H9 (cell line): ENCODE data around the gene JARID2. TPM values are rescaled to one million over a fixed set of nuclear protein-coding genes. Genes with fewer than 3 reads are reported as not detected.
"Not testable (repeated sequence)": the region's sequence is repeated elsewhere in the genome, so short reads cannot be mapped to it uniquely, and the experiment has no call there.

ENCODE experiments used
- DNase-seq: peaks from one replicate; pipeline ENCODE4 v3.0.0-alpha.2; 2017
- H2AFZ ChIP-seq: one replicate; pipeline ENCODE4 v1.6.1; 2013; ENCODE audit warnings: mild to moderate bottlenecking, low read length, control low read depth, moderate library complexity
- H2AK5ac ChIP-seq: 2 replicates; pipeline ENCODE4 v1.6.1; 2013; ENCODE audit warnings: low read length, control low read depth, mixed read lengths; ENCODE audit not compliant: insufficient read length
- H2BK120ac ChIP-seq: one replicate; pipeline ENCODE4 v1.6.1; 2013; ENCODE audit warnings: low read depth, mild to moderate bottlenecking, low read length, control low read depth, inconsistent platforms; ENCODE audit not compliant: poor library complexity, severe bottlenecking
- H2BK12ac ChIP-seq: 2 replicates; pipeline ENCODE4 v1.6.1; 2013; ENCODE audit warnings: low read length, control low read depth, mixed read lengths, low read depth; ENCODE audit not compliant: insufficient read length
- H2BK15ac ChIP-seq: 2 replicates; pipeline ENCODE4 v1.6.1; 2013; ENCODE audit warnings: low read depth, low read length, control low read depth
- H2BK20ac ChIP-seq: one replicate; pipeline ENCODE4 v1.6.1; 2013; ENCODE audit warnings: low read depth, mild to moderate bottlenecking, low read length, control low read depth, inconsistent platforms; ENCODE audit not compliant: poor library complexity, severe bottlenecking
- H2BK5ac ChIP-seq: 2 replicates; pipeline ENCODE4 v1.6.1; 2013; ENCODE audit warnings: low read length, control low read depth, mixed read lengths; ENCODE audit not compliant: insufficient read length
- H3K14ac ChIP-seq: 2 replicates; pipeline ENCODE4 v1.6.1; 2013; ENCODE audit warnings: low read length, control low read depth; ENCODE audit not compliant: insufficient read depth
- H3K18ac ChIP-seq: 2 replicates; pipeline ENCODE4 v1.6.1; 2013; ENCODE audit warnings: low read depth, mild to moderate bottlenecking, mixed read lengths, low read length, control low read depth; ENCODE audit not compliant: insufficient read length
- H3K23ac ChIP-seq: 2 replicates; pipeline ENCODE4 v1.6.1; 2013; ENCODE audit warnings: low read length, control low read depth, mixed read lengths, low read depth; ENCODE audit not compliant: insufficient read length
- H3K23me2 ChIP-seq: 2 replicates; pipeline ENCODE4 v1.6.1; 2013; ENCODE audit warnings: low read depth, mild to moderate bottlenecking, mixed read lengths, low read length, control low read depth; ENCODE audit not compliant: insufficient read length, poor library complexity, severe bottlenecking
- H3K27ac ChIP-seq: 2 replicates; pipeline ENCODE4 v1.5.1; 2013; ENCODE audit warnings: low read length, control low read depth, mixed read lengths, low read depth; ENCODE audit not compliant: insufficient read length
- H3K27me3 ChIP-seq: 2 replicates; pipeline ENCODE4 v1.6.1; 2013; ENCODE audit warnings: low read length, control low read depth, inconsistent platforms; ENCODE audit not compliant: insufficient read depth
- H3K4ac ChIP-seq: 2 replicates; pipeline ENCODE4 v1.6.1; 2013; ENCODE audit warnings: low read depth, mild to moderate bottlenecking, control low read depth, inconsistent platforms, low read length, moderate library complexity
- H3K4me1 ChIP-seq: 2 replicates; pipeline ENCODE4 v1.6.1; 2013; ENCODE audit warnings: low read length, control low read depth, inconsistent platforms; ENCODE audit not compliant: insufficient read depth
- H3K4me2 ChIP-seq: 2 replicates; pipeline ENCODE4 v1.6.1; 2013; ENCODE audit warnings: low read length, control low read depth, mixed read lengths; ENCODE audit not compliant: insufficient read length, insufficient read depth
- H3K56ac ChIP-seq: 2 replicates; pipeline ENCODE4 v1.6.1; 2013; ENCODE audit warnings: low read depth, mild to moderate bottlenecking, mixed read lengths, low read length, control low read depth; ENCODE audit not compliant: insufficient read length
- H3K79me1 ChIP-seq: 2 replicates; pipeline ENCODE4 v1.6.1; 2013; ENCODE audit warnings: low read depth, mild to moderate bottlenecking, moderate library complexity, low read length, control low read depth, inconsistent platforms; ENCODE audit not compliant: insufficient read depth, poor library complexity, severe bottlenecking
- H3K79me2 ChIP-seq: 2 replicates; pipeline ENCODE4 v1.6.1; 2013; ENCODE audit warnings: low read length, control low read depth, inconsistent platforms; ENCODE audit not compliant: insufficient read depth
- H3K9ac ChIP-seq: 2 replicates; pipeline ENCODE4 v1.6.1; 2013; ENCODE audit warnings: low read length, control low read depth, mixed read lengths; ENCODE audit not compliant: insufficient read length; ENCODE audit errors: extremely low read depth
- H3K9me3 ChIP-seq: one replicate; pipeline ENCODE4 v1.6.1; 2013; ENCODE audit warnings: low read depth, low read length, inconsistent platforms; ENCODE audit not compliant: control insufficient read depth
- H3T11ph ChIP-seq: one replicate; pipeline ENCODE4 v1.6.1; 2013; ENCODE audit warnings: mild to moderate bottlenecking, low read length, control low read depth, inconsistent platforms
- H4K20me1 ChIP-seq: one replicate; pipeline ENCODE4 v1.6.1; 2013; ENCODE audit not compliant: control insufficient read depth, insufficient read length, insufficient read depth
- H4K5ac ChIP-seq: 2 replicates; pipeline ENCODE4 v1.6.1; 2013; ENCODE audit warnings: low read depth, mild to moderate bottlenecking, mixed read lengths, low read length, control low read depth; ENCODE audit not compliant: insufficient read length
- H4K8ac ChIP-seq: replicated peaks from 2 replicates; pipeline ENCODE4 v1.6.1; 2013; ENCODE audit warnings: low read length, control low read depth, mixed read lengths, low read depth; ENCODE audit not compliant: insufficient read length
- H4K91ac ChIP-seq: 2 replicates; pipeline ENCODE4 v1.6.1; 2013; ENCODE audit warnings: low read depth, mild to moderate bottlenecking, moderate library complexity, mixed read lengths, low read length, control low read depth; ENCODE audit not compliant: insufficient read length
- H3K27ac Mint-ChIP-seq, 3 experiments: 2 replicates in 2 of 3; 3 replicates in 1 of 3; pipeline ENCODE4 v1.8.0; 2020 to 2021; ENCODE audit warnings: mixed read lengths in 3 of 3, mild to moderate bottlenecking in 1 of 3, moderate library complexity in 1 of 3
- H3K27me3 Mint-ChIP-seq: 2 replicates; pipeline ENCODE4 v1.8.0; 2021; ENCODE audit warnings: low read depth, mild to moderate bottlenecking, moderate library complexity, mixed read lengths
- H3K36me3 Mint-ChIP-seq, 3 experiments: 2 replicates in 2 of 3; 3 replicates in 1 of 3; pipeline ENCODE4 v1.8.0; 2020 to 2021; ENCODE audit warnings: low read depth in 3 of 3, mixed read lengths in 3 of 3; ENCODE audit not compliant: insufficient read depth in 1 of 3
- H3K4me1 Mint-ChIP-seq, 2 experiments: 2 replicates each; pipeline ENCODE4 v1.8.0; 2020; ENCODE audit warnings: mixed read lengths in 2 of 2
- H3K4me3 Mint-ChIP-seq, 2 experiments: 2 replicates in 1 of 2; 3 replicates in 1 of 2; pipeline ENCODE4 v1.8.0; 2020 to 2021; ENCODE audit warnings: mild to moderate bottlenecking in 2 of 2, mixed read lengths in 2 of 2, moderate library complexity in 1 of 2
- H3K9me3 Mint-ChIP-seq, 2 experiments: 2 replicates in 1 of 2; 3 replicates in 1 of 2; pipeline ENCODE4 v1.8.0; 2020; ENCODE audit warnings: mild to moderate bottlenecking in 2 of 2, mixed read lengths in 2 of 2, moderate library complexity in 1 of 2
- CTCF ChIP-seq: fragments of 200-600 bp; sonication (generic); conservative IDR thresholded peaks from 3 replicates; pipeline ENCODE4 v1.8.0; 2021; ENCODE audit warnings: antibody characterized with exemption, mild to moderate bottlenecking
- WGBS: extraction: QIAGEN DNeasy Blood & Tissue Kit; methylation state at CpG from one replicate; pipeline ENCODE4 v1.1.7; 2013; ENCODE audit warnings: missing lambda C conversion rate, low lambda C conversion rate, mixed read lengths; ENCODE audit not compliant: insufficient read length; ENCODE audit errors: extremely low coverage; 5-methylcytosine and 5-hydroxymethylcytosine counted together
- total RNA-seq: library from RNA; stranded (reverse); gene quantifications from 2 replicates; pipeline ENCODE4 v1.2.1, GENCODE V29; 2021

Gene JARID2
- total RNA-seq, 1 experiment from 2014 or later: 174 TPM

GRCh38 chr6:15288856-15289255, 43.0 kb downstream of the JARID2 start:
- Histone ChIP-seq H3K18ac (no peak overlapping the region), H3K79me1 (no peaks in the 10 kb centered on the region), H4K91ac (no peak overlapping the region), H2AK5ac (no peak overlapping the region), H3K23ac (no peak overlapping the region), H3K9me3 (no peaks in the 10 kb centered on the region), H3K27ac (no peak overlapping the region), H3K56ac (no peak overlapping the region), H2AFZ (no peak overlapping the region), H2BK5ac (no peak overlapping the region), H3T11ph (no peak overlapping the region), H4K8ac (no peak overlapping the region), H3K27me3 (no peaks in the 10 kb centered on the region), H3K4ac (no peak overlapping the region), H2BK20ac (no peak overlapping the region), H4K20me1 (peaks cover 2% of the 10 kb centered on the region), H3K9ac (no peak overlapping the region), H3K79me2 (peaks cover 95% of the 10 kb centered on the region), H2BK15ac (no peak overlapping the region), H2BK120ac (no peak overlapping the region), H4K5ac (no peak overlapping the region), H2BK12ac (no peak overlapping the region), H3K4me2 (no peak overlapping the region), H3K4me1 (peaks cover 2% of the 10 kb centered on the region; the same call in 1 of the 2 replicates), H3K23me2 (no peaks in the 10 kb centered on the region), H3K14ac (no peak overlapping the region)
- no peak for DNase-seq
- no peak for TF ChIP-seq CTCF
- Mint-ChIP-seq H3K27ac (peak overlapping the region; percentile 10 to 14 (median 10); a peak in 4 of 7 replicates), H3K4me3 (no peak overlapping the region), H3K4me1 (peaks cover 64 to 67% of the 10 kb centered on the region in 2 experiments), H3K36me3 (peaks cover 22 to 33% (median 24%) of the 10 kb centered on the region in 3 experiments), H3K27me3 (no peaks in the 10 kb centered on the region), H3K9me3 (no peaks in the 10 kb centered on the region)
- WGBS: no CpG with 5 or more reads among the region's 8 CpGs

- not testable (repeated sequence) for H3K4me2 ChIP-seq, H3K9me3 ChIP-seq, DNase-seq, H3K27me3 ChIP-seq, H3K27ac Mint-ChIP-seq, H2BK15ac ChIP-seq, H4K8ac ChIP-seq, H2BK5ac ChIP-seq, H2AK5ac ChIP-seq, H2BK120ac ChIP-seq, H3K27me3 Mint-ChIP-seq, H3K79me1 ChIP-seq, H4K91ac ChIP-seq, H2BK20ac ChIP-seq, H3K4me1 ChIP-seq, H3K9ac ChIP-seq, H2BK12ac ChIP-seq, H4K5ac ChIP-seq, H2AFZ ChIP-seq, H3K23me2 ChIP-seq, H3K27ac ChIP-seq, H3K4me3 Mint-ChIP-seq, H3K9me3 Mint-ChIP-seq, H3K4ac ChIP-seq, H3K56ac ChIP-seq, H3K23ac ChIP-seq, H4K20me1 ChIP-seq, H3K18ac ChIP-seq, H3K14ac ChIP-seq, H3T11ph ChIP-seq
- peaks cover 95% of the 10 kb centered on the region for H3K79me2 ChIP-seq
- WGBS: no CpG with 5 or more reads among the region's 7 CpGs
- peaks cover 22 to 30% (median 24%) of the 10 kb centered on the region in 3 experiments for H3K36me3 Mint-ChIP-seq
- H3K4me1 Mint-ChIP-seq: peaks cover 65 to 67% of the 10 kb centered on the region in 2 experiments
These were observed 43.6 kb downstream of the JARID2 start for GRCh38 chr6:15289456-15289855.
